Mesenchymal stem cell (in vitro differentiated cells and primary cell): ENCODE data around the gene R3HDM4.

Experiments
- DNase-seq: peaks from one replicate; pipeline ENCODE4 v3.0.0-alpha.2; 2013
- H2AFZ ChIP-seq: one replicate; pipeline ENCODE4 v1.6.1; 2013; ENCODE audit warnings: low read depth, mild to moderate bottlenecking, control low read depth, inconsistent platforms, low read length, moderate library complexity
- H2AK5ac ChIP-seq: 2 replicates; pipeline ENCODE4 v1.6.1; 2013; ENCODE audit warnings: low read length, moderate library complexity, mild to moderate bottlenecking, inconsistent platforms; ENCODE audit not compliant: severe bottlenecking
- H2BK120ac ChIP-seq: one replicate; pipeline ENCODE4 v1.6.1; 2013; ENCODE audit warnings: low read depth, mild to moderate bottlenecking, inconsistent platforms, low read length, moderate library complexity
- H2BK12ac ChIP-seq, 2 experiments: one replicate each; pipeline ENCODE4 v1.6.1; 2013; ENCODE audit warnings: inconsistent platforms in 2 of 2, low read length in 2 of 2, mild to moderate bottlenecking in 2 of 2, moderate library complexity in 2 of 2, control low read depth in 1 of 2
- H2BK15ac ChIP-seq: one replicate; pipeline ENCODE4 v1.6.1; 2013; ENCODE audit warnings: mild to moderate bottlenecking, low read depth, inconsistent platforms; ENCODE audit not compliant: poor library complexity, severe bottlenecking
- H2BK5ac ChIP-seq: 2 replicates; pipeline ENCODE4 v1.6.1; 2013; ENCODE audit warnings: low read depth, mild to moderate bottlenecking, low read length, control low read depth, inconsistent platforms; ENCODE audit not compliant: poor library complexity, severe bottlenecking
- H3K14ac ChIP-seq, 2 experiments: one replicate each; pipeline ENCODE4 v1.6.1; 2013; ENCODE audit warnings: inconsistent platforms in 2 of 2, low read length in 2 of 2, control low read depth in 1 of 2, mild to moderate bottlenecking in 1 of 2, moderate library complexity in 1 of 2
- H3K18ac ChIP-seq, 2 experiments: one replicate each; pipeline ENCODE4 v1.6.1; 2013; ENCODE audit warnings: inconsistent platforms in 2 of 2, low read length in 2 of 2, control low read depth in 1 of 2, low read depth in 1 of 2, mild to moderate bottlenecking in 1 of 2
- H3K23ac ChIP-seq, 2 experiments: one replicate each; pipeline ENCODE4 v1.6.1; 2013; ENCODE audit warnings: inconsistent platforms in 2 of 2, low read length in 2 of 2, mild to moderate bottlenecking in 2 of 2, moderate library complexity in 2 of 2, control low read depth in 1 of 2
- H3K27ac ChIP-seq: 2 replicates; pipeline ENCODE4 v1.5.1; 2013; ENCODE audit warnings: mild to moderate bottlenecking, moderate library complexity, low read length, control low read depth, inconsistent platforms; ENCODE audit not compliant: poor library complexity, severe bottlenecking
- H3K27me3 ChIP-seq, 2 experiments: 2 replicates each; pipeline versions ENCODE4 v1.6.1 to v1.7.0; 2013; ENCODE audit warnings: low read length in 2 of 2, mild to moderate bottlenecking in 2 of 2, moderate library complexity in 2 of 2, control low read depth in 1 of 2, inconsistent platforms in 1 of 2; ENCODE audit not compliant: control insufficient read depth in 1 of 2, insufficient read depth in 1 of 2
- H3K36me3 ChIP-seq, 2 experiments: 2 replicates each; pipeline versions ENCODE4 v1.6.1 to v1.7.0; 2013; ENCODE audit warnings: low read length in 2 of 2, control low read depth in 1 of 2, inconsistent platforms in 1 of 2, low read depth in 1 of 2, mild to moderate bottlenecking in 1 of 2; ENCODE audit not compliant: insufficient read depth in 2 of 2, control insufficient read depth in 1 of 2
- H3K4ac ChIP-seq, 2 experiments: one replicate each; pipeline ENCODE4 v1.6.1; 2013; ENCODE audit warnings: inconsistent platforms in 2 of 2, low read length in 2 of 2, mild to moderate bottlenecking in 2 of 2, moderate library complexity in 2 of 2, control low read depth in 1 of 2, low read depth in 1 of 2
- H3K4me1 ChIP-seq: 2 replicates; pipeline ENCODE4 v1.6.1; 2013; ENCODE audit warnings: low read depth, low read length, control low read depth; ENCODE audit not compliant: control insufficient read depth, insufficient read depth
- H3K4me2 ChIP-seq: 2 replicates; pipeline ENCODE4 v1.6.1; 2013; ENCODE audit warnings: low read length, mild to moderate bottlenecking, inconsistent platforms; ENCODE audit not compliant: poor library complexity, severe bottlenecking
- H3K4me3 ChIP-seq, 2 experiments: 2 replicates each; pipeline versions ENCODE4 v1.5.1 to v1.7.0; 2013; ENCODE audit warnings: low read length in 2 of 2, mild to moderate bottlenecking in 2 of 2, control low read depth in 1 of 2, low read depth in 1 of 2; ENCODE audit not compliant: insufficient read depth in 1 of 2
- H3K79me1 ChIP-seq: replicated peaks from 2 replicates; pipeline ENCODE4 v1.6.1; 2013; ENCODE audit warnings: mild to moderate bottlenecking, control low read depth, low read length, inconsistent platforms; ENCODE audit not compliant: poor library complexity, severe bottlenecking
- H3K9ac ChIP-seq: 2 replicates; pipeline ENCODE4 v1.7.0; 2013; ENCODE audit warnings: mild to moderate bottlenecking, low read length, moderate library complexity
- H3K9me3 ChIP-seq: 2 replicates; pipeline ENCODE4 v1.7.0; 2013; ENCODE audit warnings: mild to moderate bottlenecking, low read length; ENCODE audit not compliant: control insufficient read depth
- H4K8ac ChIP-seq: one replicate; pipeline ENCODE4 v1.6.1; 2013; ENCODE audit warnings: inconsistent platforms, mild to moderate bottlenecking, low read length, moderate library complexity
- H4K91ac ChIP-seq: one replicate; pipeline ENCODE4 v1.6.1; 2013; ENCODE audit warnings: mild to moderate bottlenecking, low read length, inconsistent platforms
- WGBS: methylation state at CpG from one replicate; pipeline ENCODE4 v1.1.7; 2013; ENCODE audit warnings: mixed read lengths; 5-methylcytosine and 5-hydroxymethylcytosine counted together

R3HDM4 gene

GRCh38 chr19:872266-872951 is 40.6 kb downstream of the R3HDM4 start:
- Histone ChIP-seq H2AK5ac (no peak overlapping the region), H3K36me3 (peaks cover 39 to 81% of the 10 kb centered on the region in 2 experiments), H3K9ac (no peak overlapping the region), H2BK15ac (no peak overlapping the region), H2BK5ac (no peak overlapping the region), H4K91ac (peak overlapping the region; percentile 20), H3K4me2 (no peak overlapping the region), H2BK120ac (no peak overlapping the region), H3K9me3 (no peaks in the 10 kb centered on the region), H3K4me1 (peaks cover 54% of the 10 kb centered on the region), H2AFZ (no peak overlapping the region), H3K18ac (no peak overlapping the region), H4K8ac (no peak overlapping the region), H3K14ac (no peak overlapping the region), H2BK12ac (no peak overlapping the region), H3K27me3 (no peaks in the 10 kb centered on the region), H3K79me1 (peaks cover 8% of the 10 kb centered on the region), H3K27ac (no peak overlapping the region), H3K23ac (no peak overlapping the region), H3K4ac (no peak overlapping the region), H3K4me3 (no peak overlapping the region)
- peak; percentile 65 for DNase-seq
- 73% methylated on average over 26 of the region's 27 CpGs for WGBS

GRCh38 chr19:871446-872265 is 41.4 kb downstream of the R3HDM4 start:
- Histone ChIP-seq H2BK120ac (no peak overlapping the region), H4K8ac (no peak overlapping the region), H3K9me3 (no peaks in the 10 kb centered on the region), H3K4me1 (peaks cover 59% of the 10 kb centered on the region), H2BK12ac (peak overlapping the region in 1 of 2 experiments; percentile 48), H3K4me2 (no peak overlapping the region), H3K27me3 (no peaks in the 10 kb centered on the region), H2AFZ (no peak overlapping the region), H3K27ac (no peak overlapping the region), H3K18ac (no peak overlapping the region), H3K9ac (no peak overlapping the region), H2AK5ac (no peak overlapping the region), H3K14ac (no peak overlapping the region), H3K23ac (no peak overlapping the region), H3K36me3 (peaks cover 36 to 73% of the 10 kb centered on the region in 2 experiments), H3K4ac (no peak overlapping the region), H2BK5ac (no peak overlapping the region), H3K4me3 (no peak overlapping the region), H4K91ac (no peak overlapping the region), H3K79me1 (peaks cover 8% of the 10 kb centered on the region), H2BK15ac (no peak overlapping the region)
- peak; percentile 37 for DNase-seq
- 91% methylated on average over 21 of the region's 33 CpGs for WGBS

DNA sequence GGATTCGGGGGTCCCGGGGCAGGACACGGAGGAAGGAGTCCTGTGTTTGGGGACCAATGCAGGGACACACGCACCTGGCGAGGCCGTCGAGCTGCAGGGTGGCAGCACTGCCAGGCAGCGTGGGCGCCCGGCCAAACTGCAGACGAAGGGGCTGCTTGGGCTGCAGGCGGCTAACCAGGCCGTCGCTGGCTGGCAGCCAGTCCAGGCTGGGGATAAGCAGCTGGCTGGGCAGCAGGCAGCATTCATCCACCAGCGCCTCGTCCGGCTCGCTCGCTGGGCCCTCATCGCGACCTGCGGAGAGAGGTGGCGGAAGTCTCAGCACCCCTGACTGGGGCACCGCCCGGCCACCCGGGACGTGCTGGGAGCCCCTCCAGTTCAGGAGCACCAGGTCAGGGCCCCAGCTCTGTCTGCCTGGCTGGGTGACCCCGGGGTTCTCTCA is 42.0 kb downstream of the R3HDM4 start:
- H2AFZ ChIP-seq = no peak overlapping the region
- no peak overlapping the region for H3K9ac ChIP-seq
- no peak overlapping the region for H3K4me3 ChIP-seq
- H2BK120ac ChIP-seq = no peak overlapping the region
- no peak overlapping the region for H2BK12ac ChIP-seq
- DNase-seq = no peak
- no peak overlapping the region for H2BK5ac ChIP-seq
- no peaks in the 10 kb centered on the region for H3K27me3 ChIP-seq
- WGBS = 93% methylated on average over 28 of the region's 28 CpGs
- H3K4ac ChIP-seq = no peak overlapping the region
- no peak overlapping the region for H4K91ac ChIP-seq
- no peak overlapping the region for H2BK15ac ChIP-seq
- no peak overlapping the region for H3K4me2 ChIP-seq
- H3K14ac ChIP-seq = no peak overlapping the region
- no peak overlapping the region for H3K27ac ChIP-seq
- H3K23ac ChIP-seq = no peak overlapping the region
- peaks cover 61% of the 10 kb centered on the region for H3K4me1 ChIP-seq
- no peak overlapping the region for H2AK5ac ChIP-seq
- H3K18ac ChIP-seq = no peak overlapping the region
- H4K8ac ChIP-seq = no peak overlapping the region
- no peaks in the 10 kb centered on the region for H3K9me3 ChIP-seq
- H3K36me3 ChIP-seq = peaks cover 29 to 67% of the 10 kb centered on the region in 2 experiments
- peaks cover 8% of the 10 kb centered on the region for H3K79me1 ChIP-seq

- 98% methylated on average over 6 of the region's 8 CpGs for WGBS
- Histone ChIP-seq H3K23ac (no peak overlapping the region), H2BK120ac (no peak overlapping the region)
These were observed 42.7 kb downstream of the R3HDM4 start for GRCh38 chr19:870314-870713.

More at GRCh38 chr19:870314-870713, 42.7 kb downstream of the R3HDM4 start:
- no peak overlapping the region for H3K27ac ChIP-seq
- no peak overlapping the region for H3K18ac ChIP-seq
- H3K36me3 ChIP-seq = peaks cover 23 to 60% of the 10 kb centered on the region in 2 experiments
- no peak overlapping the region for H3K14ac ChIP-seq
- no peak overlapping the region for H4K8ac ChIP-seq
- H2AK5ac ChIP-seq = no peak overlapping the region
- no peak overlapping the region for H3K4me2 ChIP-seq
- H3K9ac ChIP-seq = no peak overlapping the region
- no peak overlapping the region for H2BK15ac ChIP-seq
- no peak overlapping the region for H2BK12ac ChIP-seq
- H4K91ac ChIP-seq = no peak overlapping the region
- H3K4me3 ChIP-seq = no peak overlapping the region
- no peak for DNase-seq
- H3K4me1 ChIP-seq = peaks cover 61% of the 10 kb centered on the region
- no peak overlapping the region for H3K4ac ChIP-seq
- H3K27me3 ChIP-seq = no peaks in the 10 kb centered on the region
- no peaks in the 10 kb centered on the region for H3K9me3 ChIP-seq
- H2BK5ac ChIP-seq = no peak overlapping the region
- peaks cover 8% of the 10 kb centered on the region for H3K79me1 ChIP-seq
- no peak overlapping the region for H2AFZ ChIP-seq
